Panc1 (cell line): ENCODE data around the gene B3GALNT2. TPM values are rescaled to one million over a fixed set of nuclear protein-coding genes. Genes with fewer than 3 reads are reported as not detected.
"Not testable (repeated sequence)": the region's sequence is repeated elsewhere in the genome, so short reads cannot be mapped to it uniquely, and the experiment has no call there.

Source experiments
- ATAC-seq: fragments of 200-7000 bp; cut with Tn5 transposase; 2 replicates; pipeline ENCODE4 v1.9.1; 2020; ENCODE audit warnings: mild to moderate bottlenecking, moderate library complexity
- BruUV-seq: library from RNA; stranded (reverse); fragments of 400-500 nt; replicated peaks from 2 replicates; lab custom pipeline; 2021; lab: Mats Ljungman, UMichigan
- CTCF ChIA-PET: fragments of 300-600 bp; sonication (Branson Sonifier 250); formaldehyde crosslinking; loops from one replicate; lab custom pipeline; 2022; ENCODE audit warnings: antibody characterized with exemption; lab: Charles Lee
- POLR2A ChIA-PET: fragments of 300-600 bp; sonication (Branson Sonifier 250); formaldehyde crosslinking; loops from one replicate; lab custom pipeline; 2022; ENCODE audit warnings: antibody characterized with exemption; lab: Charles Lee
- DNase-seq: peaks from one replicate; pipeline ENCODE4 v3.0.0-alpha.2; 2010; ENCODE audit warnings: low read depth, low spot score
- H3K27ac ChIP-seq: 2 replicates; pipeline ENCODE4 v1.5.1; 2011; ENCODE audit warnings: mild to moderate bottlenecking, low read length, inconsistent platforms
- H3K27me3 ChIP-seq: fragments of 200-500 bp; sonication (Bioruptor generic); 2 replicates; pipeline ENCODE4 v1.6.0; 2014; ENCODE audit warnings: low read length, inconsistent platforms; ENCODE audit not compliant: control insufficient read depth, insufficient read depth
- H3K36me3 ChIP-seq: fragments of 200-500 bp; sonication (Bioruptor generic); 2 replicates; pipeline ENCODE4 v1.5.1; 2014; ENCODE audit warnings: inconsistent platforms, mild to moderate bottlenecking, low read length, moderate library complexity; ENCODE audit not compliant: control insufficient read depth, insufficient read depth
- H3K4me1 ChIP-seq: 2 replicates; pipeline ENCODE4 v1.5.1; 2011; ENCODE audit warnings: inconsistent platforms, mild to moderate bottlenecking, low read length, moderate library complexity; ENCODE audit not compliant: control insufficient read depth, insufficient read depth
- H3K4me3 ChIP-seq, 2 experiments: 2 replicates each; pipeline ENCODE4 v1.5.1; 2011 to 2012; ENCODE audit warnings: low read depth in 2 of 2, low read length in 2 of 2, mild to moderate bottlenecking in 2 of 2, inconsistent platforms in 1 of 2, moderate library complexity in 1 of 2
- H3K9me3 ChIP-seq: fragments of 200-500 bp; sonication (Bioruptor generic); 2 replicates; pipeline ENCODE4 v1.5.1; 2014; ENCODE audit warnings: low read depth, mild to moderate bottlenecking, inconsistent platforms, low read length, moderate library complexity; ENCODE audit not compliant: control insufficient read depth, insufficient read depth
- SIN3A ChIP-seq: IDR thresholded peaks from 2 replicates; pipeline ENCODE4 v1.6.1; 2012; ENCODE audit warnings: low read depth, mild to moderate bottlenecking, low read length, moderate library complexity, borderline replicate concordance; ENCODE audit not compliant: insufficient read depth
- in situ Hi-C: cut with HindIII; loops from 2 replicates; pipeline ENCODE4 v1.10.0; 2016; ENCODE audit warnings: low sequenced_read_pairs, low pct_unique_long_range_greater_than_20kb
- intact Hi-C: fragments of 100-400 bp; cut with micrococcal nuclease; formaldehyde crosslinking; loops from one replicate; pipeline ENCODE4 v1.10.0; 2022; ENCODE audit not compliant: unreplicated experiment
- total RNA-seq: library from RNA; stranded (reverse); gene quantifications from one replicate; pipeline ENCODE4 v1.2.1, GENCODE V29; 2021; ENCODE audit not compliant: unreplicated experiment
- TF ChIP-seq, protein P1 (sequence below): fragments of 450-650 bp; IDR thresholded peaks from 2 replicates; pipeline ENCODE4 v1.5.1; 2017; ENCODE audit warnings: mild to moderate bottlenecking

The B3GALNT2 gene
- total RNA-seq, 1 experiment from 2014 or later: 40.7 TPM

- BruUV-seq: no TSS peak
- Histone ChIP-seq H3K27me3 (no peaks in the 10 kb centered on the region), H3K4me1 (peaks cover 6% of the 10 kb centered on the region; the same call in 1 of the 2 replicates), H3K4me3 (no peak overlapping the region), H3K36me3 (peaks cover 11% of the 10 kb centered on the region; the same call in 1 of the 2 replicates), H3K27ac (no peak overlapping the region), H3K9me3 (no peaks in the 10 kb centered on the region)
- POLR2A ChIA-PET: no interaction called here
- CTCF ChIA-PET: no interaction called here
- in situ Hi-C loops: no loop called here
- intact Hi-C loops: no loop called here
- DNase-seq: no peak
- ATAC-seq: no peak
- no peak for TF ChIP-seq SIN3A
- TF ChIP-seq, protein P1, sequence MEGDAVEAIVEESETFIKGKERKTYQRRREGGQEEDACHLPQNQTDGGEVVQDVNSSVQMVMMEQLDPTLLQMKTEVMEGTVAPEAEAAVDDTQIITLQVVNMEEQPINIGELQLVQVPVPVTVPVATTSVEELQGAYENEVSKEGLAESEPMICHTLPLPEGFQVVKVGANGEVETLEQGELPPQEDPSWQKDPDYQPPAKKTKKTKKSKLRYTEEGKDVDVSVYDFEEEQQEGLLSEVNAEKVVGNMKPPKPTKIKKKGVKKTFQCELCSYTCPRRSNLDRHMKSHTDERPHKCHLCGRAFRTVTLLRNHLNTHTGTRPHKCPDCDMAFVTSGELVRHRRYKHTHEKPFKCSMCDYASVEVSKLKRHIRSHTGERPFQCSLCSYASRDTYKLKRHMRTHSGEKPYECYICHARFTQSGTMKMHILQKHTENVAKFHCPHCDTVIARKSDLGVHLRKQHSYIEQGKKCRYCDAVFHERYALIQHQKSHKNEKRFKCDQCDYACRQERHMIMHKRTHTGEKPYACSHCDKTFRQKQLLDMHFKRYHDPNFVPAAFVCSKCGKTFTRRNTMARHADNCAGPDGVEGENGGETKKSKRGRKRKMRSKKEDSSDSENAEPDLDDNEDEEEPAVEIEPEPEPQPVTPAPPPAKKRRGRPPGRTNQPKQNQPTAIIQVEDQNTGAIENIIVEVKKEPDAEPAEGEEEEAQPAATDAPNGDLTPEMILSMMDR: no peak
Measured at GRCh38 chr1:235473806-235474205, 30.4 kb downstream of the B3GALNT2 start.

- Histone ChIP-seq H3K4me1 (peaks cover 6% of the 10 kb centered on the region; the same call in 1 of the 2 replicates), H3K27ac (no peak overlapping the region), H3K27me3 (no peaks in the 10 kb centered on the region), H3K9me3 (no peaks in the 10 kb centered on the region), H3K4me3 (no peak overlapping the region), H3K36me3 (peaks cover 7% of the 10 kb centered on the region; the same call in 1 of the 2 replicates)
- DNase-seq (no peak), ATAC-seq (no peak)
- CTCF ChIA-PET: no interaction called here
- TF ChIP-seq, protein P1: no peak
- intact Hi-C loops (no loop called here), in situ Hi-C loops (no loop called here)
- BruUV-seq: no TSS peak
- POLR2A ChIA-PET: interaction anchor here (0.6 kb wide), 1 partner anchor 51 kb away, joined by 6 read pairs; no protein-coding TSS in a partner anchor
Measured at GRCh38 chr1:235470741-235471439, 33.4 kb downstream of the B3GALNT2 start.

DNA sequence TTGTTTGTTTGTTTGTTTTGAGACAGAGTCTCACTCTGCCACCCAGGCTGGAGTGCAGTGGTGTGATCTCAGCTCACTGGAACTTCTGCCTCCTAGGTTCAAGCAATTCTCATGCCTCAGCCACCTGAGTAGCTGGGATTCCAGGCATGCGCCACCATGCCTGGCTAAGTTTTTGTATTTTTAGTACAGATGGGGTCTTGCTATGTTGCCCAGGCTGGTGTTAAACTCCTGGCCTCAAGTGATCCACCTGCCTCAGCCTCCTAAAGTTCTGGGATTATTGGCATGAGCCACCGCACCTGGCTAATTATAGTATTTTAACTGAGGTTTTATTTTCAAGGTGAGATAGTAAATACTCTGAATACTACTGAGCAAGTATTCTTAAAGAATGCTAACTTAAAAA lies 34.4 kb downstream of the B3GALNT2 start:
- H3K27me3 ChIP-seq, H3K4me3 ChIP-seq, BruUV-seq, DNase-seq, H3K36me3 ChIP-seq, in situ Hi-C loops, H3K27ac ChIP-seq, H3K4me1 ChIP-seq, intact Hi-C loops, ATAC-seq, H3K9me3 ChIP-seq, POLR2A ChIA-PET: not testable (repeated sequence)
- CTCF ChIA-PET: interaction anchor here (0.6 kb wide), 1 partner anchor 366 kb away, joined by 4 read pairs; no protein-coding TSS in a partner anchor
